Measurements from ENCODE around the gene PIK3R5. TPM values are rescaled to one million over a fixed set of nuclear protein-coding genes. Genes with fewer than 3 reads are reported as not detected.
"Not testable (repeated sequence)": the region's sequence is repeated elsewhere in the genome, so short reads cannot be mapped to it uniquely, and the experiment has no call there.

The PIK3R5 gene
- total and polyA plus RNA-seq, 12 donors: 0.66 to 10.1 (median 2.2) TPM

DNA sequence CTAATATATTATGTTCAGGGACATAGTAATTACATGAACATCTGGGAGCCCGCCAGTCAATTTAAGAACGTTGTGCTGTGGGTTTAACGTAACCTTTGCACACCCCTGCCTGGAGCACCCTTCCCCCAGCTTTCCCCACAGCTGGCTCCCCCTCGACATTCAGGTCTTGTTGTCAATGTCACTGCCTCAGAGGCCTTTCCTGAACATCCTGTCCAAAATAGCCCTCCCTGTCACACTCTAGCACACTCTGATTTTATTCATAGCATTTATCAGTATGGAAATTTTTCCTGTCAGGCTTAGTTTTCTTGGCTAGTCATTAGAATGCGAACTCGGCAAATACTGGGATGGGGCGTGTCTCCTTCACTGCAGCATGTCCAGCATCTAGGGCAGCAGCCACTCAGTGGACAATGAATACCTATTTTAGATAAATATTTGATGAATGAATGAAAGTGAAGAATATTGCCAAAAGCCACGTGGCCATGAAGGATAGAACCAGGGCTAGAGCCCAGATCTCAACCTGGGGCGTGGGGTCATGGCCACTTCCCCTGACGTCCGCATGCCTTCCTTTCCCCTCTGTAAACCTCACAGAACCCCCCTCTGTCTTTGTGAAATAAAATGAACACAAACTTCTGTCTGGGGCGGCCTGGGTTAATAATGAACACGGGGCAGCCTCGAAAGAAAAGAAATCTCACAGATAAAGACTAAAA lies 108.5 kb downstream of the PIK3R5 start:
- 24 to 48% methylated on average over 14 of the region's 14 CpGs for WGBS, 2 donors
- Histone ChIP-seq H3K36me3 (no peaks in the 10 kb centered on the region), H3K27ac (peak overlapping the region in 9 of 10 donors; percentile 0 to 80 (median 16)), H3K27me3 (no peaks in the 10 kb centered on the region), H3K4me1 (peaks cover 0 to 52% (median 24%) of the 10 kb centered on the region in 9 donors), H3K9me3 (no peaks in the 10 kb centered on the region), H3K4me3 (peak overlapping the region in 1 of 10 donors; percentile 2)
- TF ChIP-seq, protein P1, sequence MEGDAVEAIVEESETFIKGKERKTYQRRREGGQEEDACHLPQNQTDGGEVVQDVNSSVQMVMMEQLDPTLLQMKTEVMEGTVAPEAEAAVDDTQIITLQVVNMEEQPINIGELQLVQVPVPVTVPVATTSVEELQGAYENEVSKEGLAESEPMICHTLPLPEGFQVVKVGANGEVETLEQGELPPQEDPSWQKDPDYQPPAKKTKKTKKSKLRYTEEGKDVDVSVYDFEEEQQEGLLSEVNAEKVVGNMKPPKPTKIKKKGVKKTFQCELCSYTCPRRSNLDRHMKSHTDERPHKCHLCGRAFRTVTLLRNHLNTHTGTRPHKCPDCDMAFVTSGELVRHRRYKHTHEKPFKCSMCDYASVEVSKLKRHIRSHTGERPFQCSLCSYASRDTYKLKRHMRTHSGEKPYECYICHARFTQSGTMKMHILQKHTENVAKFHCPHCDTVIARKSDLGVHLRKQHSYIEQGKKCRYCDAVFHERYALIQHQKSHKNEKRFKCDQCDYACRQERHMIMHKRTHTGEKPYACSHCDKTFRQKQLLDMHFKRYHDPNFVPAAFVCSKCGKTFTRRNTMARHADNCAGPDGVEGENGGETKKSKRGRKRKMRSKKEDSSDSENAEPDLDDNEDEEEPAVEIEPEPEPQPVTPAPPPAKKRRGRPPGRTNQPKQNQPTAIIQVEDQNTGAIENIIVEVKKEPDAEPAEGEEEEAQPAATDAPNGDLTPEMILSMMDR (IDR thresholded peaks at IDR 0.05): no peak
- intact Hi-C loops (cut with DNase I): no loop called here
- ATAC-seq (peak in 6 of 8 donors; percentile 62 to 91 (median 71)), DNase-seq (no peak)

DNA sequence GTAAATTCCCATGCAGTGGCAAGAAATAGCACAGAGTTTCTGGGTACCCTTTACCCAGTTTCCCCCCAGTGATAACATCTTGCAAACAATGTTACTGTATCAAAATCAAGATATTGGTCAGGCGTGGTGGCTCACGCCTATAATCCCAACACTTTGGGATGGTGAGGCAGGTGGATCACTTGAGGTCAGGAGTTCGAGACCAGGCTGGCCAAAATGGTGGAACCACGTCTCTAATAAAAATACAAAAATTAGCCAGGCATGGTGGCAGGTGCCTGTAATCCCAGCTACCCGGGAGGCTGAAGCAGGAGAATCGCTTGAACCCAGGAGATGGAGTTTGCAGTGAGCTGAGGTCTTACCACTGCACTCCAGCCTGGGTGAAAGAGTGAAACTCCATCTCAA lies 109.3 kb downstream of the PIK3R5 start:
- WGBS, 2 donors: 94 to 96% methylated on average over 6 of the region's 6 CpGs
- H3K9me3 ChIP-seq; H3K36me3 ChIP-seq; intact Hi-C loops (cut with DNase I); ATAC-seq; DNase-seq; H3K4me3 ChIP-seq; H3K27me3 ChIP-seq: not testable (repeated sequence)
- H3K27ac ChIP-seq: peak overlapping the region in 3 of 10 donors; percentile 16 to 74 (median 39)
- peaks cover 0 to 44% (median 24%) of the 10 kb centered on the region in 9 donors for H3K4me1 ChIP-seq

DNA sequence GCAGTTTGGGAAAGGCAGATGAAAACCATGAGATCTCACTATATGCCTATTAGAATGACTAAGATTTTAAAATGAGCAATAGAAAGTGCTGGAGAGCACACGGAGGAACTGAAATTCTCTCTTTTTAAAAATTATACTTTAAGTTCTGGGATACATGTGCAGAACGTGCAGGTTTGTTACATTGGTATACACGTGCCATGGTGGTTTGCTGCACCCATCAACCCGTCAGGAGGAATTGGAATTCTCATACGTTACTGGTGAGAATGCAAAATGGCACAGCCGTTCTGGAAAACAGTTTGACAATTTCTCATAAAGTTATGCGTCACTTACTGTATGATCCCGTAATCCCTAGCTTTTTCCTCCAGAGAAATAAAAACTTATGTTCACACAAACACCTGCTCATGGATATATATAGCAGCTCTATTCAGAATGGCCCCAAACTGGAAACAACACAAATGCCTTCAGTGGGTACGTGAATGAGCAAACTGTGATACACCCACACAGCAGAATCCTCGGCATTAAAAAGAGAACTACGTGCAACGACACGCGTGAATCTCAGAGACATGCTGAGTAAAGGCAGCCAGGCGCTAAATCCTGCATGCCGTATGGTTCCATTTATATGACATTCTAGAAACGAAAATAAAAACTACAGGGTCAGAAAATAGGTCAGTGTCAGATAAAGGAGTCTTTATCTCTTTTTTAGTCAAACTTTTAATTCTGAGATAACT lies 109.9 kb downstream of the PIK3R5 start:
- no peak overlapping the region for H3K27ac ChIP-seq
- no peaks in the 10 kb centered on the region for H3K9me3 ChIP-seq
- WGBS, 2 donors: 78 to 84% methylated on average over 17 of the region's 17 CpGs
- no peak for ATAC-seq
- peaks cover 0 to 39% (median 24%) of the 10 kb centered on the region in 9 donors for H3K4me1 ChIP-seq
- TF ChIP-seq, protein P1 (IDR thresholded peaks at IDR 0.05): no peak
- H3K4me3 ChIP-seq: no peak overlapping the region
- H3K36me3 ChIP-seq: no peaks in the 10 kb centered on the region
- intact Hi-C loops (cut with DNase I): no loop called here
- DNase-seq: no peak
- no peaks in the 10 kb centered on the region for H3K27me3 ChIP-seq

DNA sequence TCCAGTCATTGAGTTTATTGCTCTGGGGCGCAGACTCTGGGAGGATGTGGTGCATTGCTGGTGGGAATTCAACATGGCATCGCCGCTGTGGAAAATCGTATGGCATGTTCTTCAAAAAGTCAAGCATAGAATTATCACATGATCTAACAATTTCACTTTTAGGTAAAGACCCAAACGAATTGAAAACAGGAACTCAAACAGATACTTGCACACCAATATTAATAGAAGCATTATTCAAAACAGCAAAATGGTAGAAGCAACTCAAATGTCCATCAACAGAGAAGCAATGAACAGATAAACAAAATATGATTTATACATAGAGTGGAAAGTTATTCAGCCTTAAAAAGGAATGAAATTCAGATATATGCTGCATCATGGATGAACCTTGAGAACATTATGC lies 113.9 kb downstream of the PIK3R5 start:
- Histone ChIP-seq H3K27me3 (no peaks in the 10 kb centered on the region), H3K27ac (no peak overlapping the region), H3K4me1 (peaks cover 0 to 26% (median 4%) of the 10 kb centered on the region in 9 donors), H3K4me3 (no peak overlapping the region), H3K9me3 (no peaks in the 10 kb centered on the region), H3K36me3 (peaks cover 0 to 11% (median 0%) of the 10 kb centered on the region in 9 donors)
- intact Hi-C loops (cut with DNase I): no loop called here
- 92 to 93% methylated on average over 5 of the region's 5 CpGs for WGBS, 2 donors
- TF ChIP-seq, protein P1 (IDR thresholded peaks at IDR 0.05): no peak
- no peak for ATAC-seq
- DNase-seq: no peak
